Activated naive CD4-positive, alpha-beta T cell treated with anti-CD3 and anti-CD28 coated beads, Interleukin-2, amount 50 U/mL, for 72 hours (primary cell): Measurements from ENCODE around the gene GPR68. TPM values are rescaled to one million over a fixed set of nuclear protein-coding genes. Genes with fewer than 3 reads are reported as not detected.

Experiments used
- ATAC-seq, 2 donors: fragments of 150-1000 bp; cut with Tn5 transposase; 2 replicates each; pipeline ENCODE4 v1.10.0; 2021; ENCODE audit warnings: mild to moderate bottlenecking in 2 of 2, moderate library complexity in 2 of 2
- DNase-seq, 2 donors: peaks; one replicate each; pipeline ENCODE4 v3.0.0; 2021 to 2022; ENCODE audit warnings: low spot score in 2 of 2
- H3K27ac Mint-ChIP-seq, 2 donors: one replicate each; pipeline ENCODE4 v1.8.0; 2022; ENCODE audit warnings: mild to moderate bottlenecking in 2 of 2, mixed read lengths in 2 of 2
- H3K36me3 Mint-ChIP-seq, 2 donors: one replicate each; pipeline ENCODE4 v1.8.0; 2022; ENCODE audit warnings: mixed read lengths in 2 of 2
- H3K9me3 Mint-ChIP-seq, 2 donors: one replicate each; pipeline ENCODE4 v1.8.0; 2022; ENCODE audit warnings: mixed read lengths in 2 of 2
- total RNA-seq, 2 donors: library from RNA; stranded (reverse); gene quantifications; one replicate each; pipeline ENCODE4 v1.2.3, GENCODE V29; 2022

Gene GPR68
- total RNA-seq, result 10 to 100 TPM in 1 of 2 donors, 1 to 10 TPM in 1; 4.6 to 12.7 TPM

GRCh38 chr14:91244501-91244901 lies at the start of gene GPR68:
TSS of gene GPR68 (minus strand) at chr14:91244704. CDS start at chr14:91235050, 9,654 bp downstream.
- Mint-ChIP-seq H3K36me3 (peaks cover 40 to 68% of the 10 kb centered on the region in 2 donors), H3K27ac (peak within 1 kb of the TSS; percentile 99), H3K9me3 (peaks cover 6 to 9% of the 10 kb centered on the region in 2 donors)
- ATAC-seq (no peak), DNase-seq (no peak)

GRCh38 chr14:91294153-91294552 lies 49.6 kb upstream of the GPR68 start:
- peak overlapping the region; percentile 62 to 89 for H3K27ac Mint-ChIP-seq
- no peak for DNase-seq
- peaks cover 38 to 48% of the 10 kb centered on the region in 2 donors for H3K36me3 Mint-ChIP-seq
- no peaks in the 10 kb centered on the region for H3K9me3 Mint-ChIP-seq
- ATAC-seq, result no peak

- Mint-ChIP-seq H3K9me3 (no peaks in the 10 kb centered on the region), H3K27ac (peak overlapping the region; percentile 62 to 89), H3K36me3 (peaks cover 31 to 41% of the 10 kb centered on the region in 2 donors)
- no peak for DNase-seq
- ATAC-seq, result no peak
Measured at GRCh38 chr14:91293281-91293680, 48.8 kb upstream of the GPR68 start.

DNA sequence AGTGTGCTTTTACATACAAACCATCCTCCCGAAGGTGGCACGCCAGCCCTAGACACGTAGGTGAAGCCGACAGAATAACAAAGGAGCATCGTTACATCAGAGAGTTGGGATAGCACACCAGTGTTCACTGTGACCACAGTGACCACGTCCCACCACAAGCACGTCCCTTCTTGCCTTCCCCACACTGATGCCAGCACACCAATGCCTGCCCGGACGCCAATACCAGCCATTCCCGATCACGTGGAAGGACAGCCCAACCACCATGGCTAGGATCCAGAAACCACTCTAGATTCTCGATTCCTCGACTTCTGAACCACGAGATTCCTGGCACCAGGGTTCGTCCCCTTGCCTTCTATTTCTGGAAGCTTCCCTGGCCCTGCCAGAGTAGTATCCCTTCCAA lies 48.0 kb upstream of the GPR68 start:
- ATAC-seq (peak in 1 of 2 donors; percentile 16), DNase-seq (no peak)
- peaks cover 27 to 38% of the 10 kb centered on the region in 2 donors for H3K36me3 Mint-ChIP-seq
- H3K27ac Mint-ChIP-seq, result peak overlapping the region; percentile 62 to 69
- no peaks in the 10 kb centered on the region for H3K9me3 Mint-ChIP-seq

DNA sequence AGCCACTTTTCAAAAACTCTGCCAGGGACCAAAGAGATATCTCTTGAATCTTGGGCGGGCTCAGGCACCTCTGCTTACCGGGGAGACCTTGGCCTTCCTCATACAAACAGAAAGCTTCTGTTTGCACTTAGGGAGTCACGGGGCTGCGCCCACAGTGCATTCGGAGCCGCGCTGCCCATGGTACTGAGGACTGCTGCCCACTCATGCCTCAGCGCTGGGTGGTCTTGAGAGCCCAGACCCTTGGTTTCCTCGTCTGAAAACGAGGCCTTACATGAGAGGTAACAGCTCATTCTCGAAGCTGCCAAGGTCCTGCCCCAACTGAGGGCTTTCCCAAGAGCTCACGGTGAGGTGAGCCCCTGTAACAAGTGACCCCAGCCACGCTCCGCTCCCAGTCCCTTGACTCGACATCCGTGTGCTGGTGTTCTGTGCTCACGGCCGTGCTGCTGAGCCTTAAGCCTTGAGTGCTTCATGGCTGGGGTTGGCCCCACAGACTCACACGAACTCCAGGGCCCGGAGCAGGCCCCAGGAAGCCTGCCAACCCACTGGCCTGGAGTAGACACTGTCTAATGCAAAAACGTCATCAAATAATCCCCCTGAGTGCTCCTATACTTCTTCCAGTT lies 47.4 kb upstream of the GPR68 start:
- Mint-ChIP-seq H3K9me3 (no peaks in the 10 kb centered on the region), H3K36me3 (peaks cover 21 to 32% of the 10 kb centered on the region in 2 donors), H3K27ac (peak overlapping the region; percentile 62 to 69)
- DNase-seq, result no peak
- ATAC-seq, result no peak

GRCh38 chr14:91290986-91291385 lies 46.5 kb upstream of the GPR68 start:
- Mint-ChIP-seq H3K36me3 (peaks cover 19 to 30% of the 10 kb centered on the region in 2 donors), H3K27ac (peak overlapping the region in 1 of 2 donors; percentile 72), H3K9me3 (no peaks in the 10 kb centered on the region)
- DNase-seq (no peak), ATAC-seq (no peak)

- H3K36me3 Mint-ChIP-seq, result peaks cover 30 to 44% of the 10 kb centered on the region in 2 donors
- H3K9me3 Mint-ChIP-seq, result no peaks in the 10 kb centered on the region
- ATAC-seq, result no peak
- H3K27ac Mint-ChIP-seq, result peak overlapping the region; percentile 47 to 77
- DNase-seq, result no peak
Measured at GRCh38 chr14:91289464-91289863, 45.0 kb upstream of the GPR68 start.

- no peak for DNase-seq
- Mint-ChIP-seq H3K36me3 (peaks cover 30 to 44% of the 10 kb centered on the region in 2 donors), H3K27ac (peak overlapping the region in 1 of 2 donors; percentile 77), H3K9me3 (no peaks in the 10 kb centered on the region)
- no peak for ATAC-seq
Measured at GRCh38 chr14:91288876-91289275, 44.4 kb upstream of the GPR68 start.

- peak overlapping the region in 1 of 2 donors; percentile 79 for H3K27ac Mint-ChIP-seq
- H3K9me3 Mint-ChIP-seq, result no peaks in the 10 kb centered on the region
- H3K36me3 Mint-ChIP-seq, result peaks cover 41 to 44% of the 10 kb centered on the region in 2 donors
- ATAC-seq (peak; percentile 80 to 81), DNase-seq (peak; percentile 71 to 84)
Measured at GRCh38 chr14:91286530-91286937, 42.0 kb upstream of the GPR68 start.

- DNase-seq (no peak), ATAC-seq (no peak)
- H3K9me3 Mint-ChIP-seq, result no peaks in the 10 kb centered on the region
- H3K36me3 Mint-ChIP-seq, result peaks cover 41 to 44% of the 10 kb centered on the region in 2 donors
- H3K27ac Mint-ChIP-seq, result peak overlapping the region; percentile 66 to 93
Measured at GRCh38 chr14:91284791-91285548, 40.5 kb upstream of the GPR68 start.

DNA sequence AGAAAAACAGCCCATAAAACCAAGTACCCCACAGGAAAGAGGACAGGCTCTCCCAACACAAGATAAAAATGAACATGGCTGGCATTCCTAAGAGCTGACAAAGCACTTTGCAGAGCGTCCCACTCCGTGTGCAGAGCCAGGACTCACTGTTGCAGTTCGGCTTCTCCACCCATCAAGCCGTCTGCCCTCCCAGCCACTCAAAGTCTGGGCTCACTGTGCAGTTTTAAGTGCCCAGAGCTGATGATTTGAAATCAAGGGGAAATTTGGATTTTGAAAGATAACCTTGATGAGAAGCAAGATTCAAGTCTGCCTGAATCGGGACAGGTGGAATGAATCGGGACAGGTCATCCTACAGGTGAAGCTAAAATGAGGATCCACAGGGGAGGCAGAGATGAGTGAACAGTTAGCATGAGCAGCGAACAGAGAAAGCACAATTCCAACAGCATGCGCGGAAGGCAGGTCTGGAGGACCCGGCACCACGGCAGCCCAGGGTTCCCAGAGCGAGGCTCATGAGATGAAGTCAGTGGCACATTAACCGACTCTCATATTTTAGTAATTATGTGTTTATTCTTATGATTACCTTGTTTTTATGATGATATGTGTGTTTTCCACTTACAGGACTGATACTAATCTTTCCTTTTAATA lies 39.8 kb upstream of the GPR68 start:
- no peaks in the 10 kb centered on the region for H3K9me3 Mint-ChIP-seq
- no peak for ATAC-seq
- DNase-seq, result no peak
- H3K27ac Mint-ChIP-seq, result peak overlapping the region; percentile 66 to 93
- peaks cover 41 to 44% of the 10 kb centered on the region in 2 donors for H3K36me3 Mint-ChIP-seq

GRCh38 chr14:91283666-91284065 lies 39.2 kb upstream of the GPR68 start:
- peaks cover 41 to 44% of the 10 kb centered on the region in 2 donors for H3K36me3 Mint-ChIP-seq
- H3K27ac Mint-ChIP-seq, result peak overlapping the region; percentile 40 to 93
- no peak for ATAC-seq
- H3K9me3 Mint-ChIP-seq, result no peaks in the 10 kb centered on the region
- DNase-seq, result no peak

- Mint-ChIP-seq H3K27ac (peak overlapping the region; percentile 40 to 81), H3K36me3 (peaks cover 41 to 44% of the 10 kb centered on the region in 2 donors), H3K9me3 (no peaks in the 10 kb centered on the region)
- no peak for ATAC-seq
- DNase-seq, result no peak
Measured at GRCh38 chr14:91282954-91283645, 38.6 kb upstream of the GPR68 start.

GRCh38 chr14:91281346-91281745 lies 36.8 kb upstream of the GPR68 start:
- H3K36me3 Mint-ChIP-seq, result peaks cover 41 to 42% of the 10 kb centered on the region in 2 donors
- H3K27ac Mint-ChIP-seq, result peak overlapping the region; percentile 50 to 97

DNA sequence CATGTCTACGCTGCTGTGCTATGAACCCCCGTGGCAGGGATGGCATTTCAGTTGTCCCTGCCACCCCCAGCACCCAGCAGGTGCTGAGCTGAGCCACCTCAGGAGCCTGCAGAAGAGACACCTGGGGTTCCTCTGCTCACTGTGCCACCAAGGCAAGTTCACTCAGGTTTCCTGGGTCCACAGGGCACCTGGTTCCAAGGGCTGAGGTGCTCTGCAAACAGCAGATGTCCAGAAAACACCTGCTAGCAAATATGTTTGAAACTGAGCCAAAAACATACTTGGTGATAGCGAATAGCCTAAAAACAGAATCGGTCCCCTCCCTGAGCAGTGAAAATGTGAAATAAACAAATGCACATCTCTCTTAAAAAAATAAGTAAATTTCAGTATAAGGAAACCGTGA lies 35.6 kb upstream of the GPR68 start:
- H3K36me3 Mint-ChIP-seq, result peaks cover 29 to 31% of the 10 kb centered on the region in 2 donors
- no peaks in the 10 kb centered on the region for H3K9me3 Mint-ChIP-seq
- ATAC-seq (no peak), DNase-seq (no peak)
- peak overlapping the region; percentile 48 to 66 for H3K27ac Mint-ChIP-seq

More at GRCh38 chr14:91281346-91281745, 36.8 kb upstream of the GPR68 start:
- DNase-seq (no peak), ATAC-seq (peak in 1 of 2 donors; percentile 56)
- H3K9me3 Mint-ChIP-seq, result no peaks in the 10 kb centered on the region

- H3K9me3 Mint-ChIP-seq, result no peaks in the 10 kb centered on the region
- ATAC-seq, result no peak
- H3K27ac Mint-ChIP-seq, result peak overlapping the region; percentile 48 to 66
- DNase-seq, result no peak
- H3K36me3 Mint-ChIP-seq, result peaks cover 23% of the 10 kb centered on the region in 2 donors
Measured at GRCh38 chr14:91279354-91279753, 34.9 kb upstream of the GPR68 start.
